Fibroblast of villous mesenchyme (primary cell): ENCODE measurements around the gene ZNF165. TPM values are rescaled to one million over a fixed set of nuclear protein-coding genes. Genes with fewer than 3 reads are reported as not detected.

Experiments used
- DNase-seq: peaks from one replicate; pipeline ENCODE4 v3.0.0-alpha.2; 2010; ENCODE audit warnings: low read depth
- H3K4me3 ChIP-seq: 2 replicates; pipeline ENCODE4 v1.5.1; 2011; ENCODE audit warnings: low read depth, mild to moderate bottlenecking, low read length
- total RNA-seq: library from RNA; depleted of rRNA; stranded (reverse); fragments of >200 nt; gene quantifications from 2 replicates; pipeline ENCODE4 v1.2.3, GENCODE V29; 2012
- TF ChIP-seq, protein P1 (sequence below): IDR thresholded peaks from 2 replicates; pipeline ENCODE4 v1.5.1; 2012; ENCODE audit warnings: low read depth, mild to moderate bottlenecking, low read length; ENCODE audit not compliant: insufficient read depth

Gene ZNF165
- total RNA-seq, 1 donor = 0.86 TPM

- DNase-seq = no peak
- H3K4me3 ChIP-seq = no peak overlapping the region
- TF ChIP-seq, protein P1, sequence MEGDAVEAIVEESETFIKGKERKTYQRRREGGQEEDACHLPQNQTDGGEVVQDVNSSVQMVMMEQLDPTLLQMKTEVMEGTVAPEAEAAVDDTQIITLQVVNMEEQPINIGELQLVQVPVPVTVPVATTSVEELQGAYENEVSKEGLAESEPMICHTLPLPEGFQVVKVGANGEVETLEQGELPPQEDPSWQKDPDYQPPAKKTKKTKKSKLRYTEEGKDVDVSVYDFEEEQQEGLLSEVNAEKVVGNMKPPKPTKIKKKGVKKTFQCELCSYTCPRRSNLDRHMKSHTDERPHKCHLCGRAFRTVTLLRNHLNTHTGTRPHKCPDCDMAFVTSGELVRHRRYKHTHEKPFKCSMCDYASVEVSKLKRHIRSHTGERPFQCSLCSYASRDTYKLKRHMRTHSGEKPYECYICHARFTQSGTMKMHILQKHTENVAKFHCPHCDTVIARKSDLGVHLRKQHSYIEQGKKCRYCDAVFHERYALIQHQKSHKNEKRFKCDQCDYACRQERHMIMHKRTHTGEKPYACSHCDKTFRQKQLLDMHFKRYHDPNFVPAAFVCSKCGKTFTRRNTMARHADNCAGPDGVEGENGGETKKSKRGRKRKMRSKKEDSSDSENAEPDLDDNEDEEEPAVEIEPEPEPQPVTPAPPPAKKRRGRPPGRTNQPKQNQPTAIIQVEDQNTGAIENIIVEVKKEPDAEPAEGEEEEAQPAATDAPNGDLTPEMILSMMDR = no peak
These were observed 54.3 kb downstream of the ZNF165 start for GRCh38 chr6:28134716-28135115.

GRCh38 chr6:28135393-28135792, 55.0 kb downstream of the ZNF165 start:
- TF ChIP-seq, protein P1 = no peak
- no peak for DNase-seq
- H3K4me3 ChIP-seq = peak overlapping the region; percentile 78

- peak; percentile 98 for DNase-seq
- TF ChIP-seq, protein P1 = no peak
- peak overlapping the region; percentile 78 for H3K4me3 ChIP-seq
These were observed 56.5 kb downstream of the ZNF165 start for GRCh38 chr6:28136585-28137504.

DNA sequence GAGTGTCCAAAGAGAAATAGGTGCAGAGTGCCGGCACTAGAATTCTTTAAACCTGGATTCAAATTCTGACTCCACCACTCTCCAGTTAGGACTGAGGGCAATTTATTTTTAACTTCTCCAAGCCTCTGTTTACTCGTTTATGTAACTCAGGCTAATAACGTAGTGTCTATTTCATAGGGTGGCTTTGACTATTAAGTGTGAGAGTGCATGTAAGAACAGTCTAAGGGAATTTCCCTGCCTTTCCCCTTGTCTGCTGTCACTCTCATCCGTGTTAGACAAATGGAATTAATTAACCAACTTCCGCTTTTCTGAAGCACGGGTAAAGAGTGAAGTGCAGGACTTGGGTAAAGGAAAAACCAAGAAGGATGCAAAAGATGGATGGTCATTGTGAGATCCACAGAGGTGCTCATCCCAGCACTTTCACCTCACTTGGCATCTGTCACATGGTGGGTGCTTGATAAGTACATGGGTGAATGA, 57.2 kb downstream of the ZNF165 start:
- DNase-seq = no peak

More for the DNA sequence above, 57.2 kb downstream of the ZNF165 start:
- H3K4me3 ChIP-seq = peak overlapping the region; percentile 78
- TF ChIP-seq, protein P1 = no peak

Other genes with a start within 250 kb of the ZNF165 start
- gene OR2B2, start 168.2 kb upstream of the ZNF165 start, total RNA-seq = not detected in 2 replicates
- gene OR2B6, start 123.3 kb upstream of the ZNF165 start, total RNA-seq = not detected in 2 replicates
- 2.2 and 3.2 TPM in 2 replicates for gene ZSCAN16, start 44.0 kb downstream of the ZNF165 start, total RNA-seq
- gene ZKSCAN8, start 61.3 kb downstream of the ZNF165 start, total RNA-seq = 14.5 and 20.3 TPM in 2 replicates
- gene ZSCAN9, start 144.7 kb downstream of the ZNF165 start, total RNA-seq = 11.7 and 13.9 TPM in 2 replicates
- 5.2 and 5.5 TPM in 2 replicates for gene ZKSCAN4, start 171.7 kb downstream of the ZNF165 start, total RNA-seq
- gene NKAPL, start 178.7 kb downstream of the ZNF165 start, total RNA-seq = 0.64 and 1.7 TPM in 2 replicates
- gene ZSCAN26, start 186.6 kb downstream of the ZNF165 start, total RNA-seq = 8.7 and 21.6 TPM in 2 replicates
- gene PGBD1, start 201.0 kb downstream of the ZNF165 start, total RNA-seq = 5.6 and 6.8 TPM in 2 replicates